Spleen (tissue), 7 donors: Measurements from ENCODE around the gene SLC13A5.

ENCODE experiments used
- CTCF ChIP-seq, 11 experiments: fragments of 200-600 bp in 7 of 11; fragments of 450-650 bp in 4 of 11; sonication (generic) in 4 of 11; IDR thresholded peaks in 8 of 11; conservative IDR thresholded peaks in 3 of 11; 1 replicate in 7 of 11; 2 replicates in 4 of 11; pipeline versions ENCODE4 v1.4.0 to v1.8.0; 2016 to 2021; ENCODE audit warnings: antibody characterized with exemption in 11 of 11, inconsistent platforms in 4 of 11, mild to moderate bottlenecking in 1 of 11
- POLR2A ChIP-seq, 3 donors: fragments of 450-650 bp; IDR thresholded peaks; one replicate each; pipeline ENCODE4 v1.5.1; 2017; ENCODE audit warnings: antibody characterized with exemption in 3 of 3, mild to moderate bottlenecking in 1 of 3
- POLR2AphosphoS5 ChIP-seq, 3 donors: sonication (generic); formaldehyde crosslinking; IDR thresholded peaks; one replicate each; pipeline ENCODE4 v1.5.1; 2017; ENCODE audit warnings: antibody characterized with exemption in 3 of 3
- donor health status: DM: no; HTN: no; CAD: no; lungs with moderate emphysema.
- donor health status: DM: no; HTN: no; CAD: no.
- donor health status: DM: no; HTN: no; CAD: no.

- no peak for TF ChIP-seq CTCF (IDR thresholded peaks at IDR 0.05 in 8 of 11, conservative IDR thresholded peaks at IDR 0.05 in 3 of 11)
- no peak for TF ChIP-seq POLR2A (IDR thresholded peaks at IDR 0.05)
- TF ChIP-seq POLR2AphosphoS5 (IDR thresholded peaks at IDR 0.05): peak in 2 of 3 donors; percentile 55 to 74
Observed at GRCh38 chr17:6714315-6714874, 1.2 kb upstream of the SLC13A5 start.
